Stomach (tissue), 4 donors: ENCODE data around the gene PRKN.

Source experiments
- POLR2A ChIP-seq, 4 donors: fragments of 450-650 bp; IDR thresholded peaks; one replicate each; pipeline ENCODE4 v1.6.1; 2016; ENCODE audit warnings: antibody characterized with exemption in 4 of 4, control low read depth in 2 of 4, mild to moderate bottlenecking in 1 of 4, moderate library complexity in 1 of 4
- TF ChIP-seq, protein P1 (sequence below), 7 experiments: fragments of 450-650 bp in 4 of 7; fragments of 200-600 bp in 3 of 7; sonication (generic) in 3 of 7; IDR thresholded peaks; one replicate each; pipeline ENCODE4 v1.5.1; 2016 to 2019; ENCODE audit warnings: antibody characterized with exemption in 7 of 7, control low read depth in 2 of 7, mild to moderate bottlenecking in 1 of 7

DNA sequence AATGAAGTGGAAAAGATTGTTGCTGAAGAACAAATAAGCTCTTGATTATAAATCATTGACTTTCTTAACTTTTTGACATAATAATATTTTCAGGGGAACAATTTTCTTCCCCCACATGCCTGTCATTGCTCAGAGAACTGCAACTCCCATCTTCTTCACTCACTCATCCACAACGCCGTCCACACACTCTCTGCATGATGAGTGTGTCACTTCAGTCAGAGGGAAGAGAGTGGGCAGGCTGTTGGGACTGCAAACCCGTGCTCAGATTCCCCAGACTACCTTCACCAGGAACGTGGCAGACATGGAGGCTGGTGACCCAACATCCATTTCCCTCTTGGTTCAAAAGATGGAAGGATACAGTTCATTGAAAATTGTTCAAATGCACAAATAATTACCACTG is 650.8 kb downstream of the PRKN start:
- TF ChIP-seq, protein P1, sequence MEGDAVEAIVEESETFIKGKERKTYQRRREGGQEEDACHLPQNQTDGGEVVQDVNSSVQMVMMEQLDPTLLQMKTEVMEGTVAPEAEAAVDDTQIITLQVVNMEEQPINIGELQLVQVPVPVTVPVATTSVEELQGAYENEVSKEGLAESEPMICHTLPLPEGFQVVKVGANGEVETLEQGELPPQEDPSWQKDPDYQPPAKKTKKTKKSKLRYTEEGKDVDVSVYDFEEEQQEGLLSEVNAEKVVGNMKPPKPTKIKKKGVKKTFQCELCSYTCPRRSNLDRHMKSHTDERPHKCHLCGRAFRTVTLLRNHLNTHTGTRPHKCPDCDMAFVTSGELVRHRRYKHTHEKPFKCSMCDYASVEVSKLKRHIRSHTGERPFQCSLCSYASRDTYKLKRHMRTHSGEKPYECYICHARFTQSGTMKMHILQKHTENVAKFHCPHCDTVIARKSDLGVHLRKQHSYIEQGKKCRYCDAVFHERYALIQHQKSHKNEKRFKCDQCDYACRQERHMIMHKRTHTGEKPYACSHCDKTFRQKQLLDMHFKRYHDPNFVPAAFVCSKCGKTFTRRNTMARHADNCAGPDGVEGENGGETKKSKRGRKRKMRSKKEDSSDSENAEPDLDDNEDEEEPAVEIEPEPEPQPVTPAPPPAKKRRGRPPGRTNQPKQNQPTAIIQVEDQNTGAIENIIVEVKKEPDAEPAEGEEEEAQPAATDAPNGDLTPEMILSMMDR (IDR thresholded peaks at IDR 0.05) = no peak
- TF ChIP-seq POLR2A (IDR thresholded peaks at IDR 0.05) = no peak
